NB4 (cell line): ENCODE data around the gene NKX2-4.

Source experiments
- POLR2A ChIP-seq: IDR thresholded peaks from 2 replicates; pipeline ENCODE4 v1.6.1; 2011; ENCODE audit warnings: mild to moderate bottlenecking; ENCODE audit not compliant: insufficient read length; ENCODE audit errors: extremely low read depth
- TF ChIP-seq, protein P1 (sequence below): IDR thresholded peaks from one replicate; pipeline ENCODE4 v1.5.1; 2012; ENCODE audit warnings: low read depth, low read length
- TF ChIP-seq, protein P2 (sequence below): IDR thresholded peaks from 2 replicates; pipeline ENCODE4 v1.6.1; 2011; ENCODE audit warnings: low read depth, low read length

DNA sequence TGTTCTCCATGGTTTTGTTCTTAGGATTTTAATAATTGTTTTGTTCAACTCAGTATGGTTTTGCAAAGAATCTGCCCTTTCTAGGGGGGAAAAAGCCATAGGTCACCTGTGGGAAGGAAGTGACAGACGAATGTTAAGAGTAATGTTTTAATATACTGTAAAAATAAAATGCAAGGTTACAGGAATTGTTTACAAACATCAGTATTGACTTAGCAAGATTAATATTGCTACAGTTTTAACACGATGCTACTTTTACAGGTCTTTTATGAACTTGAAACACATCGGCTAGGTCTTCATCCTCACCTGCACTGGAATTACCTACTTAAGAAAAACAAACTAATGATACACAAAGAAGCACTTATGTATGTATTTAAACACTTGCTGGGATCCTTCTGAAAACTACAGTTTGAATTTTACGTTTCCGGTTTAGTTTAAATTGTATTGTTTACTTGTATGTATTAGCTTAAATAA lies 1.7 kb upstream of the NKX2-4 start:
- TF ChIP-seq, protein P1, sequence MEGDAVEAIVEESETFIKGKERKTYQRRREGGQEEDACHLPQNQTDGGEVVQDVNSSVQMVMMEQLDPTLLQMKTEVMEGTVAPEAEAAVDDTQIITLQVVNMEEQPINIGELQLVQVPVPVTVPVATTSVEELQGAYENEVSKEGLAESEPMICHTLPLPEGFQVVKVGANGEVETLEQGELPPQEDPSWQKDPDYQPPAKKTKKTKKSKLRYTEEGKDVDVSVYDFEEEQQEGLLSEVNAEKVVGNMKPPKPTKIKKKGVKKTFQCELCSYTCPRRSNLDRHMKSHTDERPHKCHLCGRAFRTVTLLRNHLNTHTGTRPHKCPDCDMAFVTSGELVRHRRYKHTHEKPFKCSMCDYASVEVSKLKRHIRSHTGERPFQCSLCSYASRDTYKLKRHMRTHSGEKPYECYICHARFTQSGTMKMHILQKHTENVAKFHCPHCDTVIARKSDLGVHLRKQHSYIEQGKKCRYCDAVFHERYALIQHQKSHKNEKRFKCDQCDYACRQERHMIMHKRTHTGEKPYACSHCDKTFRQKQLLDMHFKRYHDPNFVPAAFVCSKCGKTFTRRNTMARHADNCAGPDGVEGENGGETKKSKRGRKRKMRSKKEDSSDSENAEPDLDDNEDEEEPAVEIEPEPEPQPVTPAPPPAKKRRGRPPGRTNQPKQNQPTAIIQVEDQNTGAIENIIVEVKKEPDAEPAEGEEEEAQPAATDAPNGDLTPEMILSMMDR, result no peak
- TF ChIP-seq POLR2A, result no peak
- TF ChIP-seq, protein P2, sequence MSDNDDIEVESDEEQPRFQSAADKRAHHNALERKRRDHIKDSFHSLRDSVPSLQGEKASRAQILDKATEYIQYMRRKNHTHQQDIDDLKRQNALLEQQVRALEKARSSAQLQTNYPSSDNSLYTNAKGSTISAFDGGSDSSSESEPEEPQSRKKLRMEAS, result no peak
